Activated CD4-positive, CD25-positive, alpha-beta regulatory T cell treated with anti-CD3 and anti-CD28 coated beads, Interleukin-2, amount 50 U/mL, for 24 hours (primary cell): ENCODE data around the gene PAXX.
"Not testable (repeated sequence)": the region's sequence is repeated elsewhere in the genome, so short reads cannot be mapped to it uniquely, and the experiment has no call there.

Experiments used
- ATAC-seq, 2 donors: fragments of 150-1000 bp; cut with Tn5 transposase; one replicate each; pipeline ENCODE4 v1.10.0; 2021; ENCODE audit warnings: mild to moderate bottlenecking in 1 of 2, moderate library complexity in 1 of 2

Gene PAXX

DNA sequence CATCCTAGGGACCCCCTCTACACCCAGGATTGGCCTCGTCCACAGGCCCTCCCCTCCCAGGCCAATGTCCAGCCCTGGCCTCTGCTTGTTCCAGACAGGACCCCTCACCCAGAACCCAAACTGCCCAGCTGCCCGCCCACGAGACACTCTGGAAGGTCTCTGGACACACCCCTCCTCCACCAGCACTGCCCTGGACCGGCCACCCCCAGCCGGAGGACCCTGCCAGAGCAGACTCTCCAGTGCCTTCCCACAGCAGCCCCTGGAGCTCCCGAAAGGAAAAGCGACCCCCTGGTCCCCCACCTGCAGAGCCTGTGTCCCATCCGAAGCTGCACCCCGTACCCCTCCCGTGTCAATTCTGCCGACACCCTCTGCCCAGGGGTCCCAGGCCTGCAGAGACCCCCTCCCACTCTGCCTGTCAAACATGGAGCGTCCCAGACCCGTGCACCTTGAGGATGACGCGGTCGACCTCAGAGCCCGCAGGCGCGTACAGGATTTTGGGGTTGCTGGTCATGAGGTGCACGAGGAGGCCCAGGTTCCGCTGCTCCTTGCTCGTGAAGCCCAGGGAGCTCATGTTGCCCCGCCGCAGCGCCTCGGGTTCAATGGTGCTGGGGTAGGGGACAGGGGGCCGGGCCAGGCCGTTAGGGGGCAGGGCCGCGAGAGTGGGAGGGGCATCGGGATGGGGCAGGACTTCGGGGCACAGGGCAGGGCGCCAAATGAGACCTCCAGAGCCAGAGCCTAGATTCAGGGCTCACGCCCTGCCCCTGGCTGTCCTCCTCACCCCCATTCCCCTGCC is 27.9 kb downstream of the PAXX start:
- ATAC-seq = no peak

DNA sequence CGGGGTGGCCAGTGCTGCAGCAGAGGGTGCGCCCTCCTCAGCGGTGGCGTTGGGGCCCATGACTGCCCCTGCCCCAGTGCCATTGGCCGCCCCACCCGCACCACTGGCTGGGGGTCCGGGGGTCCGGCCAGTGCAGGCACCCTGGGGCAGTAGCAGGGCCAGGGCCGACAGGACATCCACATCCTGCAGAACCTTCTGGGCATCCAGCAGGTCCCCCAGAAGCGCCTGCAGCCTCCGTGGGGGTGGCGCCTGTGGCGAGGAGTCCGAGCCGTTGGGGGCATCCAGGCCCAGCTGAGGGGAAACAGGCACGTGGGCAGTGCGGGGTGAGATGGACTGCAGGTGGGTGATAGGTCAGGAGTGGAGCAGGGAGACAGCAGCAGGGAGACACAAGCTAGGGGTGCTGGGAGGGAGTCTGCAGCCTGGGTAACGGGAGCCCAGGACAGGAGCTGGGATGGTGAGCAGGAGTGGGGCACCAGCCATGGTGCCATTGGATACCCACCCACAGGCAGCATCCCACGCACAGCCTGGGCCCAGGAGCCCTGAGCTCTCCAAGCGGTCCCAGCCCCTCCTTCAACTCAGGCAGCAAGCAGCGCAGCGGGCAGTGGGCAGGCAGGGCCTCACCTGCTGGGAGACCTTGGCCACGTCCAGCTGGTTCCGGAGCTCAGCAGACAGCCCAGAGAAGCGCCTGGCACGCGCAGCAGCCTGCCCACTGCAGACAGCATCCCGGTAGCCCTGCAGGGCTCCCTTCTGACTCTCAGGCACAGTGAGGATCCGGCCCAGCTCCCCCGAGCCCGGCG is 28.7 kb downstream of the PAXX start:
- ATAC-seq = no peak

DNA sequence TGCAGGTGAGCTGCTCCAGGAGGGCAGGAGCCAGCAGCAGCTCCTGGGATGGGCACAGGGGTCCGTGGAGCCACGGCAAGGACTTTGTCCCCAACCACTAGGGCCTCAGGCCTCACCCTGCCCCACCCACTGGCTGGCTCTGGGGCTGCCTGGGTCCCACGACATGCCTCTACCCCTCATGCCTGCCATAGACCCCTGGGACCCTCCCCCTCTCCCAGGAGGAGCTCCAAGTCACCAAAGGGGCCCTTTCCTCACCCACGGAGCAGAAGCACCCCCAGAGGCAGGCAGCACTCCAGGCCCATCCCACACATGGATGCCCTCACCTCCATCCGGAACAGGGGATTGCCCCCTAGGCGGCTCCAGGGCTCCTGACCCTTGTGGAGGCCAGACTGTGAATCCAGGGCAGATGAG is 29.4 kb downstream of the PAXX start:
- ATAC-seq = no peak

DNA sequence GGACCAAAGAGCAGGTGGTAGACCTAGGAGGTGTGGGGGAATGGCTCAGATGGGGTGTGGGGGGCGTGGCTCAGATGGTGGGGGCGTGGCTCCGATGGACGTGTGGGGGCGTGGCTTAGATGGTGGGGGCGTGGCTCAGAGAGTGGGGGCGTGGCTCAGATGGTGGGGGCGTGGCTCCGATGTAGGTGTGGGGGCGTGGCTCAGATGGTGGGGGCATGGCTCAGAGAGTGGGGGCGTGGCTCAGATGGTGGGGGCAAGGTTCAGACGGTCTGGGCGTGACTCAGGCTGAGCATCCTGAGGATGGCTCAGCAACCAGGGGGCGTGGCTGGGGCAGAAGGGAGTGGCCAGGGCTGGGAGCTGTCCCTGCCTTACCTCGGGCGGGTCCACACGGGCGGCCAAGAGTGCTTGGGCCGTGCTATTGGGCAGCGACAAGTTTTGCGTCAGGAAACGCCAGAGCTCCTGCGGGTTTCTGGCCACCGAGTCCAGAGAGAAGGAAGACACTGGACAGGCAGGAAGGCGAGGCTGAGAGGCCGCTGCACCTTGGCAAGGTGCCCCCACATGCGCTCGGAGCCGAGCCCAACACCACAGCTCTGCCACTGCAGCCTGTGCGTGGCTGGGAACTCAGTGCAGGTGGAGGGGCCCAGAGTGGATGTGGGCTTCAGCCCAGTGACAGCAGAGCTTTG is 29.9 kb downstream of the PAXX start:
- peak; percentile 76 to 89 for ATAC-seq

DNA sequence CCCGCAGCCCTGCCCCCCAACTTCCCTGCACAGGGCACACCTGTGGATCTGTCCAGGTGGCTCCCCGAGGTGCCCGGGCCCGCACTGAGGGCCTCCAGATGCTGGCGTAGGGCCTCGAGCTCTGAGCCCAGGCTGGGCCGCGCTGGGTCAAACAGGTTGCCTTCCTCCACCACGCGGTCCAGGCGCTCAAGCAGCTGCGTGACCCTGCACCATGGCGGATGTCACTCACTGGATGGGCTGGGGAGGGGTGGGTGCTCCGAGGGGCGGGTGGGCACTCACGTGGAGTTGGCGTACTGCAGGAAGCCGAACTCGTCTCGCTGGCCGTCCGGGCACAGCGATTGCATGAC is 30.4 kb downstream of the PAXX start:
- ATAC-seq = no peak

DNA sequence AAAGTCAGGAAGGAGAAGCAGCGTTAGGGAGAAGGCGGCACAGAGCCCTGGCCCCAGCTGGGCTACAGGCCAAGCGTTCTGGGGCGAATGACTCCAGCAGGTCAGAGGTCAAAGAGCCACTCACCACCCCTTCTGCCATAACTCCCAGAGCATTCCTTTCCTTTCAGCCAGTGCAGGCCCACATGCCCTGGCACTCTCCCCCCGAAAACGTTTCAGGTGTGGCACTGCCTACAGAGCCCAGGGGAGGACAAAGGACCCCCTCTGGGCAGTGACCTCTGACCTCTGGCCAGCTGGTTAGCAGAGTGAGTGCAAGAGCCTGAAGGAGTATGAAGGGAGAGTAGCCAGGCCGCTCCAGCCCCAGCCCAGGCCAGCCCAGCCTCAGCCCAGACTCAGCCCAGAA is 30.9 kb downstream of the PAXX start:
- no peak for ATAC-seq

DNA sequence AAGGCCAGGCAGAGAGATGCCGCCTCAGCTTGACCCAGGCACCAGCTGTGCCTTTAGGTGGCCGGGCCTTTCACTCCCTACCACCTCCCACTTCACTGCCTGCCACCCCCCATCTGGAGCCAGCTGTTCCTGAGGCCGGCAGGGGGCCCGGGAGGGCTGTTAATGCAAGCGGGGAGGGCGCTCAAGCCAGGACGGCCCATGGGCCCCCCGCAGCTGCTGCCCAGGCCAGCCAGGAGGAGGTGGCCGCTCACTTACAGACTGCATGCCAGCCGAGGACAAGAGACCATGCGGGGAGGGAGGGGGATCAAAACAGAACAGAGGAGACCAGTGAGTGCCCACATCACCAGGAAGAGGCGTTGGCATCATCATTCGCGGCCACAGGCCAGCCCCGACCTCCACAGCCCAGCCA is 31.4 kb downstream of the PAXX start:
- ATAC-seq = no peak

DNA sequence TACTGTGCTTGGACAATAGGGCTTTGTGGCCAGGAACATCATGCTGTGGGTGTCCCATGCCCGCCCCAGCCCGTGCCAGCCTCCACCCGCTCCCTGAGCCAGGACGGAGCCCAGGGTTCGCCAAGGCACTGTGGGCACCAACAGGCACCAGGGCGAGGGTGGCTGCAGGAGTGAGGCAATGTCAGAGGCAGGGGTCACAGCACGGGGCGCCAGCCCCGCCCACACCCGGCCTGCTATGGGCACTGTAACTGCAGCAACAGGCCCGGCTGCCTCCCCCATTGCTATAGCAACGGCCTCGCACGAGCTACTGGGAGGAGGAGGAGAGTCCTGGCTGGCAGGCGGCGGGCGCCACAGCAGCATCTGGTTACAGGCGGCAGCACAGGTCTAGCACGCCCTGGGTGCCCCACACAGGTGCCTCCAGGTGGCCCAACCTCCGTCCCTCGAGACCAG is 33.3 kb downstream of the PAXX start:
- ATAC-seq = no peak

DNA sequence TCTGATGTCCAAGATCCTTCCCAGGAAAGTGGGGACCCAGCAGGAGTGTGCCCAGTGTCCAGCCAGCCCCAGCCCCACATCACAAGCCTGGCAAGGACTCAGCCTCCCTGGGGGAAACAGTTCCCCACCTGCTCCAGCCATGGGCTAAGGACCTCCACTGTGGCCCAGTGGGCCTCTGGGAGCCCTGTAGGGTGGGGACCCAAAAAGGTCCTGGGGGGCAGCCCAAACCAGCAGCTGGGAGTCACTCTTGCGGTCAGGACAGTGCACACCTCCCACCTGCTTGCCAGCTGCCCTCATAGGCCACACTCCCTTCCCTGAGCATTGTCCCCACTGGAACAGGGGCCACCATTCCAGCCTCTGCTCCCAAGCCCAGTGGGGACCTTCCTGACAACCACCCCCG is 34.2 kb downstream of the PAXX start:
- ATAC-seq = no peak

DNA sequence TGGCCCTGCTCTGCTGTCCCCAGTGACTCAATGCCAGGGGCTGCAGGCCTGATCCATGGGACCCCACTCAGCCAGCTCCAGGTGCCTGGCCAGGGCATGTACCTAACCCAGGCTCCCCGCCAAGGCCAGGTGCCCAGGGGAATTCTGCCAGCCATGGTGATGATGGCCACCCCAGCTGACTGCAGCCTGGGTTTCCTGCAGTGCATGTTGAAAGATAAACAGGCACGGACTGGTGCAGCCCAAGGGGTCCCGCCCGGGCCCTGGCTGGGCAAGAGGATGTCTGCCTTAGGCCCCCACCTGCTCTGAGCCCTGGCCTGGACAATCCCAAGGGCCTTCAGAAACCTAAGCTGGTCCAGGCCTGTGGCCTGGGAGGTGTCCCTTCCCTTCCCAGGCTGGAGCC is 34.6 kb downstream of the PAXX start:
- no peak for ATAC-seq

DNA sequence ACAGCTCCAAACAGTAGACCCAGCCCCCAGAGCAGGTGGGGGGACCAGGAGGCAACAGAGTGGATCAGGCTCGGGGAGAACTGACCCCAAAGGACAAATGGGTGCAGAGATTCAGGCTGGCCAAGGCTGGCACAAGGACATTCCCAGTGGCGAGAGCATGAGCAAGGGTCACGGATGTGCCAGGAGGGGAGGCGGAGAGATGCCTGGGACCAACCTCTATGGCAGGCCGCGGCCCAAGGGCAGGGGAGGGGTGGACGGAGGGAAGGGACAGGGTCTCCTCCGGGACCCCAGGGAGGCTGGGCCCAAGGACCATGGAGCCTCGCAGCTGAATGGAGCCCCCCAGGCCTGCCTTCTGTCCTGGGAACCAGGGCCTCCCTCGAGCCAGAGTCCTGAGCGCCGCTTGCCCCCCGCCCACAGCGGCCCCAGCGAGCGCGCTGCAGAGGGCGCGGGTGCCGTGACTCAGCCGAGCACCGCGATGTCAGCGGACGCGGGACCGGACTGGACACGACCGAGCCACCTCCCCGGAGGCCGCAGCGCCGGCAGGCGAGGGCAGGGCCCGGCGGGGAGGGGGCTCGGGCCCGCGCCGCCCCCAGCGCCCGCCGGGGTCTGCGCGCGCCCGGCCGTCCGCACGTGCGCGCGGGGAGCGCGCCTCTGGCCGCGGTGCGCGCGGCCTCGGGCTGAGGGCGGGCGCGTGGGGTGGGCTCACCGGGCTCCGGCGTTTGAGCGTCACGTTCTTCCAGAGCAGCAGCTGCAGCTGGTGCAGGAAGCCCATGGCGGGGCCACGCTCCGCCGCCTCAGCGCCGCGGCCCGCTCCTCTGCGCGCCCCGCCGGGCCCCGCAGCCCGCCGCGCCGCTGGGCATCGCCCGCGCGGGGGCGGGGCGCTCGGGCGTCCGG is 35.4 kb downstream of the PAXX start, which contains the start of gene ABCA2:
Gene ABCA2 (minus strand): TSS at position 869 of the 894 bp plus-strand sequence. CDS start 97 bp downstream, at position 772.
- no peak for ATAC-seq

DNA sequence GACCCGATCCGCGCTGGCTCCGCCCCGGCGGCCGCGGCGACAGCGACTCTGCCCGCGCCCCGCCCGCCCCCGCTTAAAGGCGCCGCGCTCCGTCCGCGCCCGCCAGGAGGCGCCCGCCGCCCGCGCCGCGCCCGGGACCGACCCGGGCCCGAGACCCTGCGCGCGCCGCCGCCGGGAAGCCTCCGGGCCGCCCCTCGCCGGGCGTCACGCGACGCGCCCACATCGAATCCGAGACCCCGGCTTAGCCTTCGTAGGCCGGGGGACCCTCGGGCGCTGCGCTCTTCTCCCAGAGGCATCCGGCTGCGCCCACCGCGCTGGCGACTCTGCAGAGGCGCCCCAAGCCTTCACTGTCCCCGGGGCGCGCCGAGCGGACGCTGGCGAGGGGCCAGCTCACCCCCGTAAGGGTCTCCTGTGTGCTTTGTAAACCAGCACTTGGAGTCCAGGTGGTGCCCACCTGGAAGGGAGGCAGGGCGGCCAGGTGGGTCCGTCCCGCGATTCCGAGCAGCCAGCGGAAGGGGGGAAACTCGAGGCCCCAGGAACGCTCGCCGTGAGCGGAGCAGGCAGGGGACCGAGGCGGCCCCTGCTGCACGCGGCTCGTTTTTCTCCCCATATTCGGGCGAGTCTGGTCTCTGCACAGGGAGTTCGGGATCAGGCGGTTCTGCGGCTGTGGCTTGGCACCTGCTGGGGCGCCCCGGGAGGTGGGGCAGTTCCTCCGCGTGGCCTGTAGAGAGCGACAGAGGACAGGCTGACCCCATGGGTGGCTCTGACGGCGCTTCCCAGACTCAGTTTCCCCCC is 36.2 kb downstream of the PAXX start:
- ATAC-seq = peak; percentile 42 to 62

DNA sequence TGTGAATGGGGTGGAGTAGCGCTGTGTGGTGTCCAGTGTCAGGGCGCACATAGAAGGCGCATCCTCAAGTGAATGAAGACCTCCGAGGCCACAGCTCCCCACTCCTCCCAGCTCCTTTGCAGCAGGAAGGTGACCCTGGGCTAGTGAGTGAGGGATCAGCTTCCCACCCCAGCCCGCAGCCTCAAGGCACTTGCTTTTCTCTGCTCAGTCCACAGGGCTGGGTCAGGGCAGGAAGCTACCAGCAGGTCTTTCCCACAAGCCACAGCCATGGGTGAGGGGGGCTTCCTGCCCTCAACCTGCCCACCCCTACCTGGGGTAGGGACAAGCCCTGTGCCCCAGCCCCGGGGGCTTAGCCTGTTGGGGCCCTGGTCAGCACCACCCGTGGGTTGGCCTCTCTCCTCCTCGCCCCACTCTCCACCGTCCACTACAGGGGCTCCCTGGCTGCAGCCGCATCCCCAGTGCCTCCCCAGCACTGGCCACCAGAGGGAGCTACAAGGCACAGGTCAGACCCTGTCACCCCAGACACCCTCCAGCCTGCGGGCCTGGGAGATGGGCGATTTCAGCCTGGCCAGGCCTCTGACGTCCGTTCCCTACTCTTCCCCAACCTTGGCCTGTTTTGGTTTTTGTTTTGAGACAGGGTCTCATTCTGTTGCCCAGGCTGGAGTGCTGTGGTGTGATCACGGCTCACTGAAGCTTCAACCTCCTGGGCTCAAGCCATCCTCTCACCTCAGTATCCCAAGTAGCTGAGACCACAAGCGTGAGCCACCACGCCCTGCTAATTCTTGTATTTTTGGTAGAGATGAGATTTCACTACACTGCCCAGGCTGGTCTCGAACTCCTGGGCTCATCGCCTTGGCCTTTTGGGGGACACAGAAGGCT is 37.1 kb downstream of the PAXX start:
- ATAC-seq = peak; percentile 36 to 39

DNA sequence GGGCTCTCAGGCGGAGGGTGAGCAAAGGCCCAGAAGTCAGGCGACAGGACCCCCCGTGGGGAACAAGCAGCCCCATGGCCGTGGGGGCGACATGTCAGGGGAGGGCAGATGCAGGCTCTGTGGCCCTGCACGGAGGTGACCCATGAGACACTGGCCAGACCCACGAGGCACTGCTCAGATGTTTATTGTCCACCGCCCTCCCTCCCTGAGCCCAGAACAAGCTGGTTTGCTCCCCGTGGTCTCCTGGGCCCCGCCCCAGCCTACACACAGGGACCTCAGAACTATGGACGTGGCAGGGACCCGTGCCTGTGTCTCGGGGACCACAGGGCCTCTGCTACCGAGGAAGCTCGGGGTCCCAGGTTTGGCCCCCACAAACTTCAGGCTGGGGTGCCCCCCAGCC is 37.8 kb downstream of the PAXX start:
- ATAC-seq = no peak

DNA sequence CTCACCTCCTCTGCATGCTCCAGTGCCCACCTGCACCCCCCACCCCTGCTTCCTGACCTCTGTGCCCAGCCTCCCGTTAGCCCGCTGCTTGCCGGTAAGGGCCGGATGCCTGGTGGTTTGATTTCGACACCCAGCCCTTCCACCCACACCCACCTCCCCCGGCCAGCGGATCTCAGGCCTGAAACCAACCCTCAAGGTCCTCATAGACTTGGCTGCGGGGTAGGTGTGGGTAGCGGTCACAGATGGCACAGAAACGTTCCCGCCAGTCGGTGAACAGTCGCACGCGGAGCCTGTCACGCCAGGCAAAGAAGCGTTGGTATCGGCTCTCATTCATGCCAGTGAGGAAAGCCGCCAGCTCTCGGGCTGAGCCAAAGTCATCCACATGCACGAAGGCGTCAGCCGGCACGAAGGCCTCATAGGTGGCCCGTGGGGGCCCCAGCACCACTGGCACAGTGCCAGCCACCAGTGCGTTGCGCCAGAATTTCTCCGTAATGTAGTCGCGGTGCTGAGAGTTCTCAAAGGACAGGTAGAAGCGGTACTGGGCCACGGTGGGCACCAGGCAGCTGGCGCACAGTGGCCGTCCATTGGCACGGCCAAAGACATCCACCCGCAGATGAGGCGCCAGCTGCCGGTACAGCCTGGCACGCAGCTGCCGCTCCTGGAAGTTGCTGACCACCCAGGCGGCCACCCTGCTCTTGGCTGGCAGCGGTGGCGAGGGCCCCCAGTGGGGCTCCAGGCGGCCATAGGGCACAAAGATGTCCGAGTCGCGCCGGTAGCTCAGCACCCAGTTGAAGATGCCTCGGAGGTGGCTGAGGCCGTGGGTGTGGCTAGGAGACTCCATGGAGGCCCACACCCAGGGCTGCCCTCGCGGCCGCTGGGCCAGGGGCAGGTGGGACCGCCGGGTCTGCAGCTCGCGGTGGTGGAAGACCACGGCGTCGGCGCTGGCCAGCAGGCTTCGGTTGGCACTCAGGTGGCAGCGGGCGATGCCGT is 38.6 kb downstream of the PAXX start:
- peak in 1 of 2 donors; percentile 2 for ATAC-seq

DNA sequence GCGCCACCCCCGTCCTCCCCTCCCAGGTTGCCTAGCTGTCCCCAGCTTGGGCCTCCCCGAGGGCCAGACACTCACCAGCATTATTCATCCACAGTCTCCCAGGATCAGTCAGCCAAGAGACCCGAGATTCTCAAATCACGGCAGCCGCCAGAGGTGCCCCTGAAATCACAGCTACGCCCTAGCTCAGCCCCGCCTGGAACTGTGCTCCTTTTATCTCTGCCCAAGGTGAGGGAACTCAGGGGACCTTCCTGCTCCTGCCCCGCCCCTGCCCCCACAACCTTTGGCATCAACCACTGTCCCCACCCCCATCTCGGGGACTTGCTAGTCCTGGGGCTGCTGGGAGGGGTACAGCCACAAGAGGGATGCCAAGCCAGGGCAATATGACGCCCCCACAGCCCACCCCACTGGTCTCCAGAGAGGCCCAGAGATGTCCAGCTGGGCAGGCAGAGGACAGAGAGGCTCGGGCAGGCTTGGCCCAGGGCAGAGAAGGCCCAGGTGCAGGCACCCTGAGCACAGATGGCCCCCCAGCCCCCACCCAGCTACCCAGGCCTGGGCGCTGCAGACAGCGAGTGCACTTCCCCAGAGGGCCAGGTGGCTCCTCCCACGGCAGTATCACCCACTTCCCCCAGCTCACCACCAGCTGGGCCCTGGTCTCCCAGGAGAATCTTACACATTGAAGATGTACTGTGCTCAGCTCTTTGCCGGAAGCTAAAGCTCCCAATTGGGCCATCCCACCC is 39.9 kb downstream of the PAXX start, which contains the start of gene FUT7:
Gene FUT7 (minus strand): TSS at position 185 of the 737 bp plus-strand sequence. CDS start 97 bp downstream, at position 88.
- peak; percentile 5 to 32 for ATAC-seq

DNA sequence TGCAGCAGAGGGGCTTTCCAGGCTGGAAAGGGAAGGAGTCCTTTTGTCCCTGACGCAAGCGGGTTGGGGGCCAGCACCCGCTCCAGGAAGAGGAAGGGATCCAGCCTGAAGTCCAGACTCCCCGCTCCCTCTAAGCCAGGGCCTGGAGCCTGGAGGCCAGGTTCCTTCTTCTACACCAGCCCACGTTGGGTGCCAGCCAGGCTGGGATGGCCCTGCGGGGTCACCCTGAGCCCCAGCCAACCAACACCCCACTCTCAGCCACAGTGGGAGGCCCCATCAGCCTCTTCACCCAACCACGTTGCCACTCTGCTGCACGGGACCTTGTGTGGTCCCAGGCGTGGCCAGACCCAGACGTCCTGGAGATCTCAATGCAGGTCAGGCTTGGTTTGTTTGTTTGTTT is 40.6 kb downstream of the PAXX start:
- ATAC-seq = no peak

DNA sequence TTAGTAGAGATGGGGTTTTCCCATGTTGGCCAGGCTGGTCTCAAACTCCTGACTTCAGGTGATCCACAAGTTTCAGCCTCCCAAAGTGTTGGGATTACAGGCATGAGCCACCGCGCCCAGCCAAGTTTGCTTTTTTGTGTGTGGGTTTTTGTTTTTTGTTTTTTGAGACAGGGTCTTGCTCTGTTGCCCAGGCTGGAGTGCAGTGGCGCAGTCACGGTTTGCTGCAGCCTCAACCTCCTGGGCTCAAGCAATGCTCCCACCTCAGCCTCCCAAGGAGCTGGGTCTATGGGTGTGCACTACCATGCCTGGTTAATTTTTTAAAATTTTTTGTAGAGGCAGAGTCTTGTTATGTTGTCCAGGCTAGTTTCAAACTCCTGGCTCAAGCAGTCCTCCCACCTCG is 41.3 kb downstream of the PAXX start:
- not testable (repeated sequence) for ATAC-seq
